K562 (cell line): ENCODE results near the gene TCP11. TPM values are rescaled to one million over a fixed set of nuclear protein-coding genes. Genes with fewer than 3 reads are reported as not detected.

Experiments
- ATAC-seq: fragments of 200-7000 bp; cut with Tn5 transposase; 3 replicates; pipeline ENCODE4 v1.9.1; 2020; ENCODE audit warnings: moderate library complexity
- BruUV-seq: library from RNA; stranded (reverse); fragments of 400-500 nt; replicated peaks from 2 replicates; lab custom pipeline; 2021; lab: Mats Ljungman, UMichigan
- CTCF ChIA-PET: fragments of 300-600 bp; formaldehyde crosslinking; extraction: SDS; loops from one replicate; lab custom pipeline; 2021; ENCODE audit warnings: low intra/inter-chr PET ratio; lab: Yijun Ruan, JAX
- POLR2A ChIA-PET: fragments of 300-600, 350-650 bp; sonication (Branson Sonifier 250); formaldehyde crosslinking; extraction: SDS; loops from one replicate; lab custom pipeline; 2021; ENCODE audit warnings: antibody characterized with exemption, inconsistent platforms; lab: Yijun Ruan, JAX
- DNase-seq, 4 experiments: peaks; one replicate each; pipeline versions ENCODE4 v3.0.0 to v3.0.0-alpha.2; 2011 to 2018; ENCODE audit warnings: low spot score in 3 of 4, mixed read lengths in 3 of 4; ENCODE audit errors: extremely low read depth in 1 of 4
- FAIRE-seq: peaks from 2 replicates; lab custom pipeline; 2011; peaks lifted over from hg19 to GRCh38; lab: Jason Lieb, UNC
- H2AFZ ChIP-seq: 2 replicates; pipeline ENCODE4 v1.6.0; 2011; ENCODE audit warnings: low read depth, low read length, control low read depth, inconsistent platforms
- H3K27ac ChIP-seq: fragments of 200-600 bp; 3 replicates; pipeline ENCODE4 v1.8.0; 2011; ENCODE audit warnings: low read depth, mild to moderate bottlenecking, control low read depth, inconsistent platforms, low read length, moderate library complexity, mixed read lengths; ENCODE audit errors: extremely low read depth
- H3K27me3 ChIP-seq, 2 experiments: fragments of 300-600 bp in 1 of 2; 2 replicates in 1 of 2; 3 replicates in 1 of 2; pipeline versions ENCODE4 v1.6.0 to v1.8.0; 2011; ENCODE audit warnings: inconsistent platforms in 2 of 2, low read length in 2 of 2, mild to moderate bottlenecking in 1 of 2, mixed read lengths in 1 of 2, moderate library complexity in 1 of 2; ENCODE audit not compliant: control insufficient read depth in 2 of 2, insufficient read depth in 2 of 2
- H3K36me3 ChIP-seq: fragments of 300-600 bp; 3 replicates; pipeline ENCODE4 v1.8.0; 2011; ENCODE audit warnings: mild to moderate bottlenecking, low read length, inconsistent platforms; ENCODE audit not compliant: control insufficient read depth, insufficient read depth
- H3K4me1 ChIP-seq, 2 experiments: fragments of 200-600 bp in 1 of 2; replicated peaks in 1 of 2; 2 replicates in 1 of 2; 3 replicates in 1 of 2; pipeline versions ENCODE4 v1.5.1 to v1.8.0; 2011; ENCODE audit warnings: inconsistent platforms in 2 of 2, low read length in 2 of 2, mild to moderate bottlenecking in 1 of 2, mixed read lengths in 1 of 2, moderate library complexity in 1 of 2; ENCODE audit not compliant: control insufficient read depth in 2 of 2, insufficient read depth in 2 of 2
- H3K4me2 ChIP-seq: 2 replicates; pipeline ENCODE4 v1.6.1; 2011; ENCODE audit warnings: low read length, control low read depth, inconsistent platforms, mixed read lengths; ENCODE audit not compliant: insufficient read depth
- H3K4me3 ChIP-seq: fragments of 200-600 bp; sonication (generic), shearing (Covaris generic); 2 replicates; pipeline ENCODE4 v1.5.1; 2016; ENCODE audit warnings: control low read depth, inconsistent platforms
- H3K79me2 ChIP-seq: fragments of 200-600 bp; 3 replicates; pipeline ENCODE4 v1.8.0; 2011; ENCODE audit warnings: low read length, inconsistent platforms; ENCODE audit not compliant: control insufficient read depth, insufficient read depth
- H3K9ac ChIP-seq, 2 experiments: 2 replicates each; pipeline versions ENCODE4 v1.6.0 to v1.6.1; 2011; ENCODE audit warnings: low read depth in 2 of 2, low read length in 2 of 2, control low read depth in 1 of 2, inconsistent platforms in 1 of 2, mild to moderate bottlenecking in 1 of 2, mixed read lengths in 1 of 2; ENCODE audit not compliant: insufficient read depth in 1 of 2
- H3K9me1 ChIP-seq: one replicate; pipeline ENCODE4 v1.6.0; 2011; ENCODE audit warnings: inconsistent platforms, mild to moderate bottlenecking, low read length, moderate library complexity; ENCODE audit not compliant: control insufficient read depth, insufficient read depth
- H3K9me3 ChIP-seq: replicated peaks from 2 replicates; pipeline ENCODE4 v1.5.1; 2011; ENCODE audit warnings: low read depth, low read length, inconsistent platforms; ENCODE audit not compliant: control insufficient read depth, insufficient read depth
- H4K20me1 ChIP-seq: replicated peaks from 2 replicates; pipeline ENCODE4 v1.6.1; 2011; ENCODE audit warnings: low read length, inconsistent platforms, mixed read lengths; ENCODE audit not compliant: control insufficient read depth, insufficient read depth
- ARID1B ChIP-seq: fragments of 450-650 bp; IDR thresholded peaks from 2 replicates; pipeline ENCODE4 v1.6.1; 2016; ENCODE audit warnings: antibody characterized with exemption, mild to moderate bottlenecking, inconsistent platforms
- E2F3 ChIP-seq: fragments of 250-450 bp; sonication (Bioruptor Pico); IDR thresholded peaks from 2 replicates; pipeline ENCODE4 v1.4.0; 2020; ENCODE audit warnings: mild to moderate bottlenecking
- FOS ChIP-seq: IDR thresholded peaks from 3 replicates; pipeline ENCODE4 v1.6.1; 2011; ENCODE audit not compliant: insufficient read length; ENCODE audit errors: extremely low read depth
- FOXM1 ChIP-seq, 2 experiments: fragments of 450-650 bp in 1 of 2; sonication (generic) in 1 of 2; formaldehyde crosslinking in 1 of 2; IDR thresholded peaks; 2 replicates each; pipeline versions ENCODE4 v1.6.1 to v1.9.0; 2017 to 2022; ENCODE audit warnings: low read depth in 2 of 2, mild to moderate bottlenecking in 2 of 2, missing genetic modification reagents in 1 of 2, moderate library complexity in 1 of 2
- HDAC2 ChIP-seq: fragments of 450-650 bp; IDR thresholded peaks from 2 replicates; pipeline ENCODE4 v1.6.1; 2016; ENCODE audit warnings: mild to moderate bottlenecking
- HMGN3 ChIP-seq: IDR thresholded peaks from 2 replicates; pipeline ENCODE4 v1.6.1; 2011; ENCODE audit warnings: borderline replicate concordance, low read depth, mild to moderate bottlenecking, mixed read lengths, low read length; ENCODE audit not compliant: insufficient read length; ENCODE audit errors: extremely low read depth
- KLF13 ChIP-seq: fragments of 450-650 bp; IDR thresholded peaks from 2 replicates; pipeline ENCODE4 v1.6.1; 2016; ENCODE audit warnings: missing genetic modification characterization, low read depth, mild to moderate bottlenecking, missing compliant biosample characterization, moderate library complexity, borderline replicate concordance
- MEIS2 ChIP-seq: fragments of 450-650 bp; IDR thresholded peaks from 2 replicates; pipeline ENCODE4 v1.6.1; 2014; ENCODE audit warnings: mild to moderate bottlenecking; ENCODE audit not compliant: partially characterized antibody
- NFIC ChIP-seq: fragments of 450-650 bp; IDR thresholded peaks from 2 replicates; pipeline ENCODE4 v1.6.1; 2017; ENCODE audit warnings: mild to moderate bottlenecking, inconsistent platforms
- RBM25 ChIP-seq: fragments of 200-400 bp; formaldehyde crosslinking; IDR thresholded peaks from 2 replicates; pipeline ENCODE4 v1.6.1; 2018; ENCODE audit warnings: low read length, low read depth, moderate library complexity; ENCODE audit not compliant: severe bottlenecking
- TAF1 ChIP-seq: IDR thresholded peaks from 2 replicates; pipeline ENCODE4 v1.6.1; 2011; ENCODE audit warnings: mild to moderate bottlenecking, low read length, moderate library complexity; ENCODE audit not compliant: insufficient read depth, control insufficient read depth, severe bottlenecking; ENCODE audit errors: extremely low read depth
- TEAD4 ChIP-seq, 2 experiments: sonication (generic) in 1 of 2; formaldehyde crosslinking in 1 of 2; IDR thresholded peaks; 2 replicates each; pipeline versions ENCODE4 v1.6.1 to v1.8.0; 2012 to 2022; ENCODE audit warnings: borderline replicate concordance in 1 of 2, inconsistent platforms in 1 of 2, low read length in 1 of 2, mild to moderate bottlenecking in 1 of 2, missing genetic modification reagents in 1 of 2
- TRIM24 ChIP-seq, 2 experiments: fragments of 450-650 bp; IDR thresholded peaks; 2 replicates each; pipeline ENCODE4 v1.6.1; 2016
- TSC22D4 ChIP-seq: fragments of 450-650 bp; IDR thresholded peaks from 2 replicates; pipeline ENCODE4 v1.6.1; 2016; ENCODE audit warnings: missing genetic modification characterization, missing biosample characterization, control low read depth
- ZNF165 ChIP-seq: fragments of 250-450 bp; sonication (Bioruptor Pico); IDR thresholded peaks from 2 replicates; pipeline ENCODE4 v1.4.0; 2020; ENCODE audit warnings: borderline replicate concordance
- ZSCAN32 ChIP-seq: fragments of 450-650 bp; formaldehyde crosslinking; IDR thresholded peaks from 2 replicates; pipeline ENCODE4 v1.4.0; 2020; ENCODE audit warnings: mild to moderate bottlenecking, moderate library complexity
- WGBS: fragments of 100-300 bp; shearing (Covaris generic); methylation state at CpG from one replicate; pipeline ENCODE4 v1.1.6; 2016; ENCODE audit warnings: low coverage, mixed read lengths; ENCODE audit not compliant: insufficient coverage; ENCODE audit errors: missing lambda C conversion rate; 5-methylcytosine and 5-hydroxymethylcytosine counted together
- in situ Hi-C: fragments of 300-500 bp; cut with MboI; formaldehyde crosslinking; loops from 4 replicates; pipeline ENCODE4 v1.15.0; 2018; ENCODE audit warnings: inconsistent platforms, mixed read lengths
- intact Hi-C: fragments of 100-400 bp; cut with micrococcal nuclease; formaldehyde crosslinking; loops from 2 replicates; pipeline ENCODE4 v1.14.2; 2022
- polyA plus RNA-seq, 8 experiments: library from polyadenylated mRNA; depleted of rRNA in 4 of 8; stranded (reverse) in 5 of 8; unstranded in 3 of 8; fragments of >200 nt; fragmentation: Nextera tagmentation in 2 of 8; fragmentation: Illumina TruSeq in 1 of 8; extraction: Ambion mirVana in 2 of 8; extraction: Trizol in 1 of 8; gene quantifications; 2 replicates each; pipeline versions ENCODE4 v1.2.1 to v1.2.3, GENCODE V29; 2011 to 2014; ENCODE audit warnings: inconsistent platforms in 1 of 8, missing spikeins in 1 of 8
- total RNA-seq, 7 experiments: library from RNA; depleted of rRNA in 6 of 7; stranded (reverse); fragments of >200 nt in 6 of 7; fragmentation: Illumina TruSeq in 2 of 7; extraction: Trizol in 2 of 7; gene quantifications; 2 replicates each; pipeline versions ENCODE4 v1.2.1 to v1.2.3, GENCODE V29; 2011 to 2021; ENCODE audit warnings: low replicate concordance in 1 of 7
- TF ChIP-seq, protein P1 (sequence below): fragments of 450-650 bp; IDR thresholded peaks from 2 replicates; pipeline ENCODE4 v1.6.1; 2016; ENCODE audit warnings: missing biosample characterization, missing genetic modification characterization

TCP11 gene
- total and polyA plus RNA-seq, 9 of the 15 experiments (the other 6 are each of a cell fraction or from before 2014, with no cell fraction given): not detected

DNA sequence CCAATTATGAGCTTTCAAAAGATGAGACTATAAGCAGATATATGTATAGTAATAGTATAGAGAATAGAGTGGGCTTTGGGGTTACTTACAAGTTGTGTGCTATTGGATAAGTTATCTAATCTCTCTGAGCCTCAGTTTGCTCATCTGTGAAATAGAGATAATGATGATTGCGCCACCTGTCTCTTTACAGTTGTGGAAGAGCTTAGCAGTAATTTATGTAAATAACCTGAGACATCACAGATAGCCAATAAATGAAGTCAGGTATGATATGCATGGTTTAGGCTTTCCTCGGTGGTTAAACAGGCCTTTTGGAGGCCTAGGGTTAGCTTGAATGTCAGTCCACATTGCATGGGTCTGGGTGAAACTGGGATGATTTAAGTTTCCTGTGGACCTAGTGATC is 42.8 kb upstream of the TCP11 start:
- CTCF ChIA-PET: no interaction called here
- ATAC-seq: peak; percentile 44
- FAIRE-seq: peak; percentile 80
- Histone ChIP-seq H3K9me1 (no peaks in the 10 kb centered on the region), H3K36me3 (no peaks in the 10 kb centered on the region), H3K4me1 (peaks cover 10 to 37% of the 10 kb centered on the region in 2 experiments; a peak in 4 of 5 replicates), H3K9me3 (no peaks in the 10 kb centered on the region), H3K9ac (no peak overlapping the region), H2AFZ (no peak overlapping the region), H4K20me1 (no peaks in the 10 kb centered on the region), H3K27ac (no peak overlapping the region), H3K4me3 (no peak overlapping the region), H3K27me3 (peaks cover 9 to 15% of the 10 kb centered on the region in 2 experiments; a peak in 3 of 5 replicates), H3K79me2 (no peaks in the 10 kb centered on the region), H3K4me2 (no peak overlapping the region)
- POLR2A ChIA-PET: interaction anchor here (0.9 to 1.1 kb wide), 2 partner anchors 12 to 309 kb away, joined by 3 to 7 read pairs; no protein-coding TSS in a partner anchor
- intact Hi-C loops (no loop called here), in situ Hi-C loops (no loop called here)
- 3% methylated on average over 2 of the region's 2 CpGs for WGBS
- peak in 2 of 4 experiments; percentile 52 to 54 for DNase-seq
- BruUV-seq: no TSS peak
- no peak for TF ChIP-seq E2F3 (CRISPR knock-in tag)
- no peak for TF ChIP-seq TAF1
- peak; percentile 76; the same call in 1 of the 2 replicates for TF ChIP-seq HDAC2
- TF ChIP-seq TEAD4 (IDR thresholded peaks at IDR 0.05; ENCODE audit: low read length): peak; percentile 89
- TF ChIP-seq TEAD4 (CRISPR knock-in tag; IDR thresholded peaks at IDR 0.05; ENCODE audit: borderline replicate concordance): no peak
- TF ChIP-seq ARID1B: peak; percentile 86
- no peak for TF ChIP-seq ZSCAN32
- TF ChIP-seq, protein P1, sequence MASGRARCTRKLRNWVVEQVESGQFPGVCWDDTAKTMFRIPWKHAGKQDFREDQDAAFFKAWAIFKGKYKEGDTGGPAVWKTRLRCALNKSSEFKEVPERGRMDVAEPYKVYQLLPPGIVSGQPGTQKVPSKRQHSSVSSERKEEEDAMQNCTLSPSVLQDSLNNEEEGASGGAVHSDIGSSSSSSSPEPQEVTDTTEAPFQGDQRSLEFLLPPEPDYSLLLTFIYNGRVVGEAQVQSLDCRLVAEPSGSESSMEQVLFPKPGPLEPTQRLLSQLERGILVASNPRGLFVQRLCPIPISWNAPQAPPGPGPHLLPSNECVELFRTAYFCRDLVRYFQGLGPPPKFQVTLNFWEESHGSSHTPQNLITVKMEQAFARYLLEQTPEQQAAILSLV: 0 out of 2 replicates have a peak, but pooled peaks have one; percentile 48
- peak; percentile 63 to 76 for TF ChIP-seq TRIM24 (IDR thresholded peaks at IDR 0.05)
- TF ChIP-seq NFIC: 0 out of 2 replicates have a peak, but pooled peaks have one; percentile 34
- no peak for TF ChIP-seq KLF13 (tag)
- TF ChIP-seq MEIS2: peak; percentile 56
- TF ChIP-seq ZNF165: no peak
- TF ChIP-seq HMGN3: peak; percentile 50
- TF ChIP-seq FOS: no peak
- TF ChIP-seq RBM25: peak; percentile 97
- TF ChIP-seq FOXM1 (IDR thresholded peaks at IDR 0.05; ENCODE audit: low read depth): peak; percentile 73; the same call in 1 of the 2 replicates
- no peak for TF ChIP-seq FOXM1 (CRISPR knock-in tag; IDR thresholded peaks at IDR 0.05; ENCODE audit: low read depth)
- no peak for TF ChIP-seq TSC22D4 (tag)
